ENCODE data around the gene ABCA1.

The ABCA1 gene

DNA sequence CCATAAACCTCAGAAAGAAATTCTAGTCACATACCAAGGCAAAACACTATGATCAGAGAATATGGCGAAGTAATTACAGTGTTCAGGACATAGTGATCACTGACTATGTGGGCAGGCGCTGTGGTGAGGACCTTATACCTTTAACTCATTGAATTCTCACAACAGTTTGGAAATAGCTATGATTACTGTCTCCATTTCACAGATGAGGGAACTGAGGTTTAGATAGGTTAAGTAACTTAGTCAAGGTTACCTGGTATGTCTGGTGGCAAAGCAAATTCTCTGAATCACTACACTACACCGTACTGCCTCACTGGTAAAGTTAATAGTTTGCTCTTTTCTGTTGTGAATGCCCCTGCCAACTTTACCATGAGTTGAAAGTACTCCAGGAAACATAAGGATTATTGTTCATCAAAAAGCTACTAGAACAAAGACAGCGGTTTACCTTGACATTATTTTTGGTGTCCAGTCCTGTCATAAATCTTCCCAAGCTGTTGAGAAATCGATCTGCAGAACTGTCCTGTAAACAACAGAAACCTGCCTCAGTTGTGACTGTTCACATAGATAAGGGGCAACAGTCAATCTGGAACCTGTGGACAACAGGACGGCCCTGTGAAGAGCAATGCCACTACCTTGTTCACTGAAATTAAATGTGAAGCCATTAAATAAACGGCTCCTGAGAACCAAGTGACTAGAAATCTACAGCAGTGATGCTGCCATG, 127.7 kb downstream of the ABCA1 start:
- in situ Hi-C loops (cut with MboI; ENCODE audit: low sequenced_read_pairs) = no loop called here

DNA sequence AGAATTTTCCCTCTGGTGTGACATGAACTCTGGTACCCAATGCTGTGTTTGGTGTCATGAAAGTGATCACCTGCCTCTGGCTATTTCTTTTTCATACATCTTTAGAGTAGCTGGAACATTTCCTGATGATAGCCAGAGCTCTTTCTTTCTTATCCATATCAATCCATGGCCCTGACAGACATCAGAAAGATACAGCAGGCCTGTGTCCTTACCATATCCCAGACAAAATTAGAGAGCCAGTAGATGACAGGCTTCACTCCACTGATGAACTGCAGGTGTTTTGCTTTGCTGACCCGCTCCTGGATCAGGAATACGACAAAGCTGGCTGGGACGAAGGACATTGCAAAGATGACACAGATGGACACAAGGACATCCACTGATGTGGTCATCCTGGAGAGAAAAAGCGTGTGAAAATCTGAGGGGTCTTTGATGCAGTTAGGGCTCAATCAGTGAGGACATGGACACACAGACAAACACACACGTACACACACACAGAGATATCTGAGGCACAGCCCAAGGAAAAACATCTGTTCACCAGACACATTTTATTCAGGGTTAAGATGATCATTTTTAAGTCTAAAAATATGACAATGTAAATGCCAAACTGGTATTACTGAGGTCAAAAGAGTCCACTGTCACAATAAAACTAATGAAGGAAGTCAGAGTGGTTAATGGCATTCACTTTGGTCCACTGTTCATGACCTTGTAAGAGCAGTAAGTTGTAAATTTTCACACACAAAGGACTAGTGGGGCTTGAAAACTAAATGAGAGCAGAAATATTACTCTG, 129.6 kb downstream of the ABCA1 start:
- in situ Hi-C loops (cut with MboI; ENCODE audit: low sequenced_read_pairs) = no loop called here

DNA sequence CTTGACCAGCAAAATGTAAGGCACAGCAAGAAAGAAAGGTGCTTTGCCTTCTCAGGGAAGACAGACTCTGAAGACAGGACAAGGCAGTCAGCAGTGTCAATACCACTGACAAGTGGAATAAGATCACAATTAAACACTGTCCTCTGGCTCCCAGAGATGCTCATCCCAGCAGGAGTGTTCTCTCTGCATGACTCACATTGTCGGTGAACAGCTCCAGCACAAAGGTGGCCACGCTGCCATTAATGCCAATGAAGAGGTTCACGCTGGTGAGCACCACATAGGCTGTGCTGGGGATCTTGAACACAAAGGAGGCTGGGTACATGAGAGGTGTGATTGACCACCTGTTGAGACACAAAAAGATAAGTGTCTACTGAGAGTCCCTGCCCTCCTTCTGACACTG, 132.1 kb downstream of the ABCA1 start:
- in situ Hi-C loops (cut with MboI; ENCODE audit: low sequenced_read_pairs) = no loop called here

DNA sequence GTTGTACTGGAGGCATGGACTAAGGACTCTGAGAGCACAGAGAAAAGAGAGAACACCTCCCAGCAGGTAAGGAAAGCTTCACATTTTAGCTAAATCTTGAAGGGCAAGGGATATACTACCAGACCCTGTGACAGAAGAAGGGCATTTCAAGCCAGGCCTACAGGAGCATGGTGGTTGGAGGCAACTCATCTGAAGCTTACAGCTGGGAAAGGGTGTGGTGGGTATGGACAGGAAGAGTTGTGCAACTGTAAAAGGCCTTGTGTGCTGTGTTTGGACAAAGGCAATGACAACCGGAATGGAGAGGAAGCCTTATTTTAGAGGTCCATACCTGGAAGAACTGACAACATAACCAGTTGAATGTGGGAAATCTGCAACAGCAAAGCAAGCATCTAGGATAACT, 132.9 kb downstream of the ABCA1 start:
- in situ Hi-C loops (cut with MboI; ENCODE audit: low sequenced_read_pairs) = no loop called here

DNA sequence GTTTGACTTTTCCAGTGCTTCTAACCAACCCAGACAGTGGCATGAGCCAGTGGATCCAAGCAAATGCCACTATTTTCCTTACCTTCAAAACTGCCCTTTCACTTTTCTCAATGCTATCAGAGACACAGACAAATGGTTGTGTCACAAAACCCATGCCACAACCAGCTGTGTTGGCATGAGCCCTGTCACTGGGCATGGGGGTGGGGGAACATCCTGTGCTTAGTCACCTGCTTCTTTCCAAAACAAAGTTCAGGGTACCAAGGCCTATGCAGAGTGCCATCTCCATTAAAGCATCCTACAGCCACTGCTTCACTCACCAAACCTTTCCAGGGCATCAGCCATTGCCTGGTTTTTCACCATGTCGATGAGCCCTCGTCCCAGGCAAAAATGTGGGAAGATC, 133.9 kb downstream of the ABCA1 start:
- in situ Hi-C loops (cut with MboI; ENCODE audit: low sequenced_read_pairs) = no loop called here

DNA sequence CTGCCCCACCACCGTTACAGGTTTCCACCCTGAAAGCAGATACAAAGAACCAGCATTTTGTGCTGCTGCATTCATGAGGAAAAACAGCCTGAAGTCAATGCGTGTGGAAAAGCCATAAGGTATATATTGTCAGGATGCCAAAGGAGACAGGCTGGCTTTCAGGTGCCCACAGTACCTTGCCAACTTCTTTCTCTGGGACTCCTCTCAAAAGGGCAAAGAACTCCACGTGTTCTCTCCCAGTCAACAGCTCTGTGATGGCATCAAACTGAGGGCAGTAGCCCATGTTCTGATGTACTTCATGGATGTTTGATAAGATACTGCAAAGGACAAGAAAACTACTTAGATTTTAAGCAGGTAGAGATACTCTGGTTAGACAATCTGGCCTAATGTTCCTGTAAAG, 139.7 kb downstream of the ABCA1 start:
- in situ Hi-C loops (cut with MboI; ENCODE audit: low sequenced_read_pairs) = no loop called here

DNA sequence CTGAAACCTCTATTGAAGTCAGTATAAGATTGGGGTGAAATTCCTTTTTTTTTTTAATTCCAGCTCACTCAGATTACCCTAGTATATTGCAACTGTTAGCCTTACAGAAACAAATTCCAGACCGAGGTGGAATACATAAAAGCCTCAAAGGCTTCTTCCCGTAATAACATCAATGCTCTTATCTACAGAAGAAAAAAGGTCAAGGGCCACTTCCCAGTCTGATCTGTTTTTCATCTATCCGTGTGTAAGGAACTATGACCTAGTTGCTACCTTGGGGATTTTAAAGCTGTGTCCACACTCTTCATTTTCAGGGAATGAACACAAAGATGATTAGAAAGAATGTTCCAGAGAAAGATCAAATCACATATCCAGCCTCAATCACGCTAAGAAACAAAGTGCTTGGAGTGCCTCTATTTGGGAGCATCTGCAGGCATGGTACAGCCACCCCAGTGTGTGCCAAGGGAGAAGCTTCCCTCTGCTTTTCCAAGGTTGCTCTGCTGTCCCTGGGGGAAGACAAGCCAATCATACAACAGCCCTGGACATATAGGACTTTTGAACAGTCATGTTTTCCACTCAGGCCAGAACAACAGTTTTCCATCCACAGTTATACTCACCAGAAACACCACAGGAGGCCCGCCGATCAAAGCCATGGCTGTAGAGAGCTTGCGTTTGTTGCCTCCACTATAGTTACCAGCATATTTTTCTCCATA, 140.5 kb downstream of the ABCA1 start:
- in situ Hi-C loops (cut with MboI; ENCODE audit: low sequenced_read_pairs) = no loop called here

DNA sequence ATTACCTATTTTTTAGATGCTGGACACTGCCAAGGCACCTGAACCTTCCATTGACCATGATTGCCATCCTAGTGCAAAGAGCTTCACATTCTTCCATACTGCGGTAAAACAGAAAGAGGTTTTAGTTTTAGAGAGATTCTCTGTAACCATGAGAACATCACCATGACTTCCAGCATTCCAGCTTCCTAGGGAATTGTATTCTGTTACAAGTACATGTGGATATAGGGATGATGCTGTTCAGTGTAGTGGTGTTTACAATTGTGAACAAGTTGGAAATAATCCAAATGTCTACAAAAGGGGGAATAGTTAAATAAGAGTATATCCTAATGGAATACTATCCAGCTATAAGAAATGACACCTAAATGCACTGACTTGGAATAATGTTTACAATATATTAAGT, 141.7 kb downstream of the ABCA1 start:
- in situ Hi-C loops (cut with MboI; ENCODE audit: low sequenced_read_pairs) = no loop called here

DNA sequence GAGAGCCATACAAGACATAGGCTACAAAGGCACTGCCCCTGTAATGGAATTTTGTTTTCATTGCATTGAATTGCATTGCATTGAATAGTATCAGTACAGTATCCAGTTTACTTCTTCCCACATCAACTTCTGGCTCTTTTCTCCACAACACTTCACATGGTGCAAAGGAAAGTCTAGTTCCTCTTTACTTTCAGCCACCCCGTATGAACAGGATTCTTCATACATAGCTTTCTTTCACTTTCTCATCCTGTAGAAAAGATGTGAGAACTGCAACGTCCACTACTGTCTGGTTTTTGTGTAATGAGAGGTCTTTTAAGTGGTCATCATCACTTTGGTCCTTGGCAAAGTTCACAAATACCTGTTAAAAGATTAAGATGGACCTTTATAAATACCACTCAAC, 143.9 kb downstream of the ABCA1 start:
- in situ Hi-C loops (cut with MboI; ENCODE audit: low sequenced_read_pairs) = no loop called here

DNA sequence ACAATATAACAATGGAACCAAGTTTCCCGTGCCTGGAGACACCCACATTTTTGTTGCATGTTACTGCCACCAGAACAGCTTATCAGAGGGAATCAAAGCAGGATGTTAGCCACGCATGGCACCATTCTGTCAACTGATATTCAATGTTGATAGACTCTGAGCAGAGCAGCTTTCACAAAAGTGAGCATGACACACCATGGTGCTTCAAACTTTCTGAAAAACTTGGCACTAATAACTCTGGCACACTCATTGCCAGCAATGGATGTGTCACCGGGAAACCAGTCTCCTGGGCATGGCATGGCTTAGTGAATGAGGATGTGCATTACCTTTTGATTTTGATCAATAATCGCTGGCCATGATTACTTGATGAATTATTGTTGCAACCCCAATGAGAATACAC, 144.4 kb downstream of the ABCA1 start:
- in situ Hi-C loops (cut with MboI; ENCODE audit: low sequenced_read_pairs) = no loop called here

DNA sequence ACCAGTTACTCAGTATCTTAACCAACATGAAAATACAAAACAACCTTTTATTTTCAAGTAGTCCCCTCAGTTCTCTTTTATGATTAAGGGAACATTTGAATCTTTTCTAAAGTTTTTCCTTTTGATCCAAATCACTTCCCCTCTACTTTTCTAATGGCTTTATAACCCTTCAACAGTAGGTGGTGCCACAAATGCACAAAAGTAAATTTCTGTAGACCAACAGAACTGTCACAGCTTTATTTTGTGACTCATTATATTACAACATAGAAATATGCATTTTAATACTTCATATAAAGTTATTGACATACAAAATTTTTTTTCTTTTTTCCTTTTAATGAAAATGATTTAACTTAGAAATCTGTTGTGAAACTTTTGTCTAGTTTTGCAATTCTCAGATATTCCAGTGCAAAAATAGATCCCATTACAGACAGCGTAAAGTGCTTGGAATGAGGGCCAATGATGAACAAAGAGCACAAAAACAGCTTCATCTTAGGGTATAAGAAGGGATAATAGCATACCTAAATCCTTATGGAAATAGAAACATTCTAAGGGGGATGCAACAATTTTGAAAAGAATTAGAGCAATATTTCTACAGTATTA, 147.1 kb downstream of the ABCA1 start:
- in situ Hi-C loops (cut with MboI; ENCODE audit: low sequenced_read_pairs) = no loop called here

DNA sequence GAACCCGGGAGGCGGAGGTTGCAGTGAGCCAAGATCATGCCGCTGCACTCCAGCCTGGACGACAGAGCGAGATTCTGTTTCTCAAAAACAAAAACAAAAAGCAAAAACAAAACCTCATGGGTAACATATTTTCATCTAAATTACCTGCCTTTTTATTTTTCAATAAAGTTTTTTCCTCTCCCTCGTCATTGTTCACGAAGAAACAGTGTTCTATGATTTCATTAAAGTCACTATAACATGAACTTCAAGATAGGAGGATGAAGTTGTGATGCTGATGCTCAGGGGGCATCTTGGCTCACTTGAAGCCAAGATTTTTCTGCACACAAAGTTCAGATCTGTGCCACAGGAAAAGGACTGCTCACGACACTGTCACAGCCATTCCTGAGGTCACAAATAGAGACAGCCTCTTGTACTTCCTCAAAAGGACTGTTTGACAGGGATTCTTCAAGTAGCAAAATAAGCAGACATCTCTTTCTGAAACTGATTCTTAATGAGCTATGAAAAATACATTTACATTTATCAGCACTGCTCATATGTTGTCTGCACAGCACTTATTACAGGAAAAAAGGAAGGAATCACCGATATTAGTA, 147.9 kb downstream of the ABCA1 start:
- in situ Hi-C loops (cut with MboI; ENCODE audit: low sequenced_read_pairs) = no loop called here

DNA sequence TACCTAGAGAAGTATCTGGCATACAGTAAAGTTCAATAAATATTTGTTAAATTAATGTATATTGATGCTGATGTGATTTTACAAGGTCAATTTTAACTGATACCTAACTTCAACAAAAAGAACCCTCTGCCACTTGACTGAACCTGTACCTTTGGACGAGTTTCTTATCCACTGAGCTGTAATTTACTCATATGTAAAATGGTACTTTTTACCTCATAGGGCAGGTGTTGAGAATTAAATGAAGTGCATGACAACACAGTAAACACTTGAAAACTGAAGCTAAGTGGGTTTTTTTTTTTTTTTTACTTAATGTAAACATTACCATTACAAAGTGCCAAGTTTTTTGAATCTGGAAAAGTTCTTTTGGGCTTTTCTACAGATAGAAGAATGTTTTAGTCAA, 148.6 kb downstream of the ABCA1 start:
- in situ Hi-C loops (cut with MboI; ENCODE audit: low sequenced_read_pairs) = no loop called here

DNA sequence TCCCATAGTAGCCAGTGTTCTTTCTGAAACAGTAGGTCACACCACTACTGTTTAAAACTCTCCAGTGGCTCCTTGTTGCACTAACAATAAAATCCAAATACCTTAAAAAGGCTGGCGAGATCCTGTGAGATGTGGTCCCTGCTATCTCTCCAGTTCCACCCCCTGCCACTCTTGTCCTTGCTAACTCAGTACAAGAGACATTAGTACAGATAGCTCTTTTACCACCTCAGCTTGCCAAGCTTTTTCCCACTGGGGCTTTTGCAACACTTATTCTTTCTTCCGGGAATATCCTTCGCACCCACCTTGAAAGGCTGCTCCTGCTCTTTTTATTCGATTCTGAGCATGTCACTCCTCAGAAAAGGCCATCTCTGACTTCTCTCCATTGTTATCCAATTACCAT, 149.2 kb downstream of the ABCA1 start:
- in situ Hi-C loops (cut with MboI; ENCODE audit: low sequenced_read_pairs) = no loop called here

DNA sequence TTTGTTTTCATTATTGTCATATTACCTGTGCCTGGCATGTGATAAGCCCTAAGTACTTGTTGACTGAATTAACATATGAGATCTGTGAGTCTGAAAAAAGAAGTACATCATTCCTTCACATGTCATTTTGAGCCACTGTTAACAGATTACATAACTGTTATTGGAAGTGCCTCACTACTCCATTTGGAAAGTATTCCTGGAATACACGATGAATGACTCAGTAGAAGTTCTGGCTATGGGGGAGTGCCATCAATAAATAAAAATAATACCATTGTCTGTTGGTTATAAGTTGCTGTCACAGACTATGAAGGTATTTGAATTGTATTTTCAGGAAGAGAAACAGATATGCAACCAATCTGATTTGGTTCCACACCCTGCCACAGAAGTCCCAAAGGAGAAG, 151.2 kb downstream of the ABCA1 start:
- in situ Hi-C loops (cut with MboI; ENCODE audit: low sequenced_read_pairs) = no loop called here

DNA sequence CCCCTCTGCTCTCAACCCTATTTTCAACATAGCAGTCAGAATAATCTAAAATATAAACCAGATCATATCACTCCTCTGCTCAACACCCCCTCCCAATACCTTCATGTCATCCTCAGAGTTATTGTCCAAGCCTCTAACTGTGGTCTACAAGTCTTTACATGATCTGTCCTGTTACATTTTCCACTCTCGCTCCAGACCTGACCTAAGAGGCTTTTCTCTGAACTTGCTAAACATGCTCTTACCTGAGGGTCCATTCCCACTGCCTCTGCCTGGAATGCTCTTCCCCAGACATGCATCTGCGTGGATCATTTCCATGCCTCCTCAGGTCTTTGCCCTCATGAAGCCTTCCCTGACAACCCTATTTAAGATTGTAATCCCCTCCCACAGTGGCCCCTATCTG, 152.0 kb downstream of the ABCA1 start:
- in situ Hi-C loops (cut with MboI; ENCODE audit: low sequenced_read_pairs) = no loop called here

DNA sequence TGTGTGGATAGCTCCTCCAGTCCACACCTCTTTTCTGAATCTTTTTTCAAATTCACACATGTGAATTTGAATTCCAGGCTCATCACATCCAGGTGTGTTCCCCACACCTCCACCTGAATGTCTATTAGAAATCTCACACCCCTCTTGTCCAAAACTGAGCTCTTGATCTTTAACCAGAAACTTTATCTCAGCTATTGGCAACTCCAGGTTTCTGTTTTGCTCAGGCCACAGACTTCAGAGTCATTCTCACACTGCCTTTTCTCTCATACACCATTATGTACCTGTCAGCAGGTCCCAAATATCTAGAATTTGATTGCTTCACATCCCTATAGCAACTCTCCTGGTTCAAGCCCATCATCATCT, 152.4 kb downstream of the ABCA1 start:
- in situ Hi-C loops (cut with MboI; ENCODE audit: low sequenced_read_pairs) = no loop called here

DNA sequence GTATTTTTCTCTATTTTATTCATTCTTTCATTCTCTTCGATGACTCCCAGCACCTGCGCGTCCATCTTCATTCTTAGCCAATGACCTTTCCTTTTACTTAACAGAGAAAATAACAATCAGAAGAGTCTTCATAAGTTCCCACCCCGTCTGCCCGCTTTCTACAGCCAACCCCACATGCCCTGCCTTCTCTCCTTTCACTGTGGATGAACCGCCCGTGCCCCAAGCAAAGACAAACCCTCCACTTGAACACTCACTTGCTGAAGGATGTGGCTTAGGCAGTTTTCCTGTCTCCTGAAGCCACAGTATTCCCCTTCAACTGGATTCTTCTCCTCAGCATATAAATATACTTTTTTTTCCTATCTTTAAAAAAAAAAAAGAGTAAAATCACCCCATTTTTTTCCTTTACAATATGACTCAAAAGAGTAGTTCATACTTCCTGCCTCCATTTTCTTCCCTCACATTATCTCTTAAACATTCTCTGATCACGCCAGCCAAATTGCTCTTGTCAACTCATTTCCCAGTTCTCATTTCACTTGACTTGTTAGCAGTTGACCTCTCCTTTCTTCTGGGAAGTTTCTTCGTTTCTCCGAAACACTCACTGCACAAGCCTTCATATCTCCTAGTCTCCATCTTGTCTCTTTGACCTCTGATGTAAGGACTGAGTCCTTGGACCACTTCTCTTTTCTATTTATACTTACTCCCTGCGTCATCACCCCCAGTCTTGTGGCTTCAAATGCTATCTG, 153.0 kb downstream of the ABCA1 start:
- in situ Hi-C loops (cut with MboI; ENCODE audit: low sequenced_read_pairs) = no loop called here

DNA sequence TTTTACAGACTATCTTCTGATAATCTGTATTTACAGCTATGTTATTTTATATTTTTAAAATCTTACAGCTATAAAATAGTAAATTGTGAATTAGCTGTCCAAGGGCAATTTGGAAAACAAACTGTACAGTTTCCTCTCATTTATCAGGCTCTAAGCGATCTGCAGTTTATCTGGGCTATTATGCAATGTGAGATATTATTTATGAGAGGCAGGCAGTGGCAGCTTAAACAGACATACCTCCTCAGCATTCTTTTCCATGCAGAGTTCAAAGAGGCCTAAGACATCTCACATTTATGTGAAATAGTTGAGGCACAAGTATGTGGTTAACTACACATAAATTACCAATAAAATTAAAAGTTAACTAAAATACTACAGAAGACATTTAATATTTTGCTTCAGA, 153.8 kb downstream of the ABCA1 start:
- in situ Hi-C loops (cut with MboI; ENCODE audit: low sequenced_read_pairs) = no loop called here

DNA sequence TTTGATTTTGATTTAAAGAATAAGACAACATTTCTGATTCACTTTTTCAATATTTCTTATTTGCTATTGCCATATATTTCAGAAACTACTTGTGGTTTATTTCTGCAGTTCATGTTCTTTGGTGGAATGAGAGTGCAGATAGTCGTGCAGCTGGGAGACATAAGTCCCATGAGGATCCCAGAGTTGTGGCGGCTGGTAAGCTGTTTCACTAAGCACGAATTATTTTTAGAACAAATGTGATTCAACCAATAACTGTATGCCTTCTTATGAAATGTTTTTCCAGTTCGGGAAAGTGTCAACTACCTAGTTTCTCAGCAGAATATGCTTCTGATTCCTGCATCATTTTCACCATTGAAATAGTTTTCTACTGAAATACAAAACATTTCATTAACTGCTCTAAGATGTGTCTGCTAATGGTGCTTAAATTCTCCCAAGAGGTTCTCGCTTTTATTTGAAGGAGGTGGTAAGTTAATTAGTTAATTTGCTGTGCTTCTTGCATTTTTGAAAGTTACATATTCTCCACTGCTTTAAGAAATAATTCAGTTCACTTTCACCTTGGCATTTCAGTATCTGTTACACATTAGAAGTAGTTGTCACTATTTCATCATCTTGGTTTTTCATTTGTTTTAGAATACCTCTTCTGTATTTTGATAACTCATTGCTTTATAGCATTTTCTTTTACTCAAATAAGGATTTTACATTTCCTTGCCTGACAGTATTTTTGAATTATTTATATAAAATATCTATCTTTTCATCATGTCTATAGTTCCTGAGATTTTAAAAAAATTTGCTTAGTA, 155.0 kb downstream of the ABCA1 start:
- in situ Hi-C loops (cut with MboI; ENCODE audit: low sequenced_read_pairs) = no loop called here

Measured in hTERT RPE-1 (cell line).